Heart right ventricle (tissue), 16 donors: ENCODE data around the gene FLACC1. TPM values are rescaled to one million over a fixed set of nuclear protein-coding genes. Genes with fewer than 3 reads are reported as not detected.

Experiments
- ATAC-seq, 8 donors: fragments of 200-7000 bp; cut with Tn5 transposase; one replicate each; pipeline ENCODE4 v1.9.1; 2020; ENCODE audit warnings: mild to moderate bottlenecking in 8 of 8, moderate library complexity in 8 of 8, moderate number of reproducible peaks in 1 of 8
- DNase-seq, 2 donors: peaks; one replicate each; pipeline ENCODE4 v3.0.0-alpha.2; 2020
- H3K27ac ChIP-seq, 10 donors: fragments of 200-600 bp; sonication (generic) in 2 of 10; one replicate each; pipeline versions ENCODE4 v1.5.0 to v1.8.0; 2020 to 2022; ENCODE audit warnings: mild to moderate bottlenecking in 3 of 10
- H3K27me3 ChIP-seq, 7 donors: fragments of 200-600 bp; one replicate each; pipeline ENCODE4 v1.8.0; 2021 to 2022; ENCODE audit warnings: mild to moderate bottlenecking in 2 of 7
- H3K36me3 ChIP-seq, 9 donors: fragments of 200-600 bp; sonication (generic) in 1 of 9; one replicate each; pipeline versions ENCODE4 v1.5.0 to v1.8.0; 2020 to 2022; ENCODE audit warnings: mild to moderate bottlenecking in 2 of 9
- H3K4me1 ChIP-seq, 9 donors: fragments of 200-600 bp; sonication (generic) in 1 of 9; one replicate each; pipeline versions ENCODE4 v1.5.0 to v1.8.0; 2020 to 2022; ENCODE audit warnings: mild to moderate bottlenecking in 4 of 9
- H3K4me3 ChIP-seq, 10 donors: fragments of 200-600 bp; sonication (generic) in 2 of 10; one replicate each; pipeline versions ENCODE4 v1.5.0 to v1.8.0; 2020 to 2022; ENCODE audit warnings: mild to moderate bottlenecking in 7 of 10, moderate library complexity in 2 of 10
- H3K9me3 ChIP-seq, 11 donors: fragments of 200-600 bp in 10 of 11; sonication (generic) in 2 of 11; one replicate each; pipeline versions ENCODE4 v1.5.0 to v1.8.0; 2013 to 2022; ENCODE audit warnings: mild to moderate bottlenecking in 2 of 11, control low read depth in 1 of 11, moderate library complexity in 1 of 11
- CTCF ChIP-seq, 9 donors: fragments of 200-600 bp; sonication (generic) in 2 of 9; IDR thresholded peaks; one replicate each; pipeline versions ENCODE4 v1.5.0 to v1.8.0; 2021 to 2022; ENCODE audit warnings: antibody characterized with exemption in 9 of 9, mild to moderate bottlenecking in 5 of 9, moderate library complexity in 1 of 9
- WGBS, 2 donors: extraction: QIAGEN DNeasy Blood & Tissue Kit; methylation state at CpG; one replicate each; pipeline ENCODE4 v1.1.7; 2013; ENCODE audit warnings: inconsistent platforms in 1 of 2; 5-methylcytosine and 5-hydroxymethylcytosine counted together
- intact Hi-C, 10 donors: fragments of 100-400 bp; cut with DNase I; formaldehyde crosslinking; loops; one replicate each; pipeline versions ENCODE4 v1.11.1 to v1.14.2; 2022
- long read RNA-seq, 3 donors: library from polyadenylated mRNA; unstranded; transcript quantifications; one replicate each; pipeline ENCODE4 v2.0.0, GENCODE V29; 2020 to 2021
- polyA plus RNA-seq, 2 donors: library from polyadenylated mRNA; stranded (reverse); fragments of 200-250 nt; gene quantifications; one replicate each; pipeline ENCODE4 v1.2.3, GENCODE V29; 2013
- total RNA-seq, 10 donors: library from RNA; stranded (reverse); fragmentation: NEBNext Ultra II Directional in 3 of 10; extraction: Animal tissue kit (Norgen Biotek cat#: 25700) in 3 of 10; gene quantifications; one replicate each; pipeline versions ENCODE4 v1.2.1 to v1.2.4, GENCODE V29; 2021 to 2023
- donor health status: Arrhythmogenic right ventricular cardiomyopathy.
- donor health status: ischemic (EF 13 %, LVEDD 7.1; RV severe dilation, severe dysfunction).
- donor health status: healthy with polysubstance abuse.
- donor health status: DM: no; HTN: yes; CAD: no.
- donor health status: DM: no; HTN: no; CAD: no.
- donor health status: ischemic (EF 25% LVEDD 6.9; RV normal size, moderate dysfunction).
- donor health status: ischemic (EF 25% LVEDD 5.7; RV mildly dilated, moderate dysfunction).
- donor health status: healthy.
- donor health status: DM: yes; HTN: yes; CAD: no.
- donor health status: Ischemic cardiomyopathy.
- donor health status: ischemic (EF 35%, LVEDD 5.7; RV mildly dilated, moderate dysfunction).
- donor health status: nonischemic (EF 11% LVEDD 7.7; RV severe dilation, severe dysfunction).
- donor health status: DM: yes; HTN: yes; CAD: no.
- donor health status: PGD.
- donor health status: ischemic (EF 29% LVEDD 5.4; RV normal size, mild dysfunction).
- donor health status: nonischemic (EF 23%, LVEDD 6.1; RV moderate dilation, normal function).

Gene FLACC1
- total RNA-seq (10 to 100 TPM in 4 of 10 donors, 1 to 10 TPM in 6; 5.6 to 15.9 (median 8.4) TPM), polyA plus RNA-seq (1 to 10 TPM in 1 of 2 donors, under 1 TPM in 1; 0.88 to 6.2 TPM)
- long read RNA-seq, donor 1, partial matches to known transcripts: 0 of 1 reads
- long read RNA-seq, donor 1, other reads (novel, unspliced or antisense): 1 of 1 reads
- long read RNA-seq, donor 2, partial matches to known transcripts: 1 of 4 reads
- long read RNA-seq, donor 2, other reads (novel, unspliced or antisense): 2 of 4 reads
- long read RNA-seq, donor 3, partial matches to known transcripts: 1 of 3 reads
- long read RNA-seq, donor 3, other reads (novel, unspliced or antisense): 2 of 3 reads

DNA sequence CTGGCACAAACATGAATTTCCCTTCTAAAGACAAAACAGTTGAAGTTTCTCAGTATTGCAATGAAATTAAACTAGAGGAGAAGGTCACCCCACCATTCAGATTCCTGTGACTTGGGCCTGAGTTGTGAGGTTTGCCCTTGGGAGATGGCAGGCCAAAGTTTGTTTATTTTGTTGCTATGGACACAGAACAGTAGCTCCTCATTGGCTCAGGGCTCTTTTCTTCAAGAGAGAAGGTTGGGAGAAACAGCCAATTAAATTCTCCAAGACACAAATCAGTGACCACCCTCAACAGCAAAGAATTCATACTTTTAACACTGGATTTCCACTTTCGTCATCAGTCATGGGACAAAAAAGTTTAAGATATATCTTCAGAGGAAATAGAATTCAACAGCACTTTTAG is at the start of gene FLACC1:
Gene FLACC1, minus strand, starts transcription at position 125 of the 400 bp plus-strand sequence. CDS start 5,941 bp downstream, outside the sequence.
- no peaks in the 10 kb centered on the region for H3K27me3 ChIP-seq
- peaks cover 0 to 29% (median 7%) of the 10 kb centered on the region in 9 donors for H3K4me1 ChIP-seq
- peak within 1 kb of the TSS in 6 of 10 donors; percentile 6 to 44 (median 20) for H3K4me3 ChIP-seq
- intact Hi-C loops: no loop called here
- peak in 1 of 2 donors; percentile 77 for DNase-seq
- TF ChIP-seq CTCF (IDR thresholded peaks at IDR 0.05): no peak
- WGBS, 2 donors: 22 to 32% methylated on average over 1 of the region's 1 CpG
- peak within 1 kb of the TSS; percentile 51 to 91 (median 76) for H3K27ac ChIP-seq
- peak; percentile 76 to 96 (median 95) for ATAC-seq
- no peaks in the 10 kb centered on the region for H3K9me3 ChIP-seq
- H3K36me3 ChIP-seq: peaks cover 0 to 35% (median 6%) of the 10 kb centered on the region in 9 donors

DNA sequence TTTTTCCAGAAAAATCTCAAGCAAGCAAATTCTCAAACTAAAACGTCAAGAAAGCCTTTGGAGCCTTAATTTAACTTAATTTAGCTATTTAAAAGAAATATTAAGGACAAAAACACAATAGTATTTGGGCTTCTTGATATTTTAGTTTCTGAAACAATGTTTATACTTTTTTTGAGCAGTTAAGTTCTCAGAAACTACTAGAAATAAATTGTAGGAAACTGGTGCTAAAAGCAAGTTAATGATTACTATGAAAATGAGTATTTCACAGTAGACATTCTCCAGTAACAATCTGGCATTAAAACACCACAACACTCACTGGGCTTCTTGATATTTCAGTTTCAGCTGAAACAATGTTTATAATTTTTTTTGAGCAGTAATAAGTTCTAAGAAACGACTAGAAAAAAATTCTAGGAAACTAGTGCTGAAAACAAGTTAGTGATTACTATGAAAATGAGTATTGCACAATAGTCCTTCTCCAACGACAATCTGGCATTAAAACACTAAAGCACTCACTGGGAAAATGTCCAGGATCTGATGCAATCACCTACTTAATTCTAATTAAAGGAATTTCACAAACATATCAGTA is 49.0 kb upstream of the FLACC1 start:
- Histone ChIP-seq H3K27me3 (no peaks in the 10 kb centered on the region), H3K36me3 (peaks cover 0 to 10% (median 0%) of the 10 kb centered on the region in 9 donors), H3K9me3 (no peaks in the 10 kb centered on the region), H3K4me1 (peaks cover 0 to 95% (median 60%) of the 10 kb centered on the region in 9 donors), H3K27ac (peak overlapping the region; percentile 54 to 87 (median 73)), H3K4me3 (peak overlapping the region; percentile 2 to 40 (median 30))
- TF ChIP-seq CTCF (IDR thresholded peaks at IDR 0.05): no peak
- DNase-seq (peak in 1 of 2 donors; percentile 61), ATAC-seq (peak in 7 of 8 donors; percentile 29 to 68 (median 52))
- 20 to 24% methylated on average over 3 of the region's 3 CpGs for WGBS, 2 donors
- intact Hi-C loops: loop anchor here in 1 of 10 donors (2.0 to 10.0 kb wide), 2 partner anchors 45 to 239 kb away; partner anchors contain the start of genes STRADB, TMEM237 and TRAK2

DNA sequence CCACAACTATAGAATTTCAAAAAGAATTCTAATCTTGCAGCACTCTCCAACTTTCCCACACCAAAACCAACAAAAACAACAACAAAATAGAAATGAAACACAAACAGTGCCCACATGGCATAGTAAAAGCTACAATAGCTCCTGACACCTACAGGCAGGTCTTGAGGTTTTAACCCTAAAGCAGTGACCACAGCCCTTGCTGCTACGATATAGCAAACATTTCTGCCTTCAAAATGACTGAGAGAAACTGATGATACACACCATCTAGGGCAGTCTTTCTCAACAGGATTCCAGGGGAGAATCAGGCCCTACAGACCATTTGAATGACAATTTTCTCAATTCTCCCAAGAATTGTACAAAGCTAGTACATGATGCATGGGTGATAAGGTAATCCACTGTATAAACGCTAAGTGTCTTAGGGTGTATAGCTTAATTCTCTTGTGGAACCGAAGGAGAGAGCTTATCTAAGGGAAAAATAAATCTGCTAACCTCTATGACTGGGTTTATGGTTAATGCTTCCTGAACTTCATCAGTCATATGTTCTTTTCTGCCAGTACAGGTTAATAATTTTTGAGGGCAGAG is 47.6 kb upstream of the FLACC1 start:
- no peaks in the 10 kb centered on the region for H3K27me3 ChIP-seq
- no peaks in the 10 kb centered on the region for H3K9me3 ChIP-seq
- DNase-seq (no peak), ATAC-seq (peak in 2 of 8 donors; percentile 13 to 36)
- 74 to 85% methylated on average over 3 of the region's 3 CpGs for WGBS, 2 donors
- H3K4me3 ChIP-seq: peak overlapping the region in 2 of 10 donors; percentile 22 to 30
- H3K4me1 ChIP-seq: peaks cover 0 to 92% (median 64%) of the 10 kb centered on the region in 9 donors
- intact Hi-C loops: loop anchor here in 3 of 10 donors (2.0 to 10.0 kb wide), 2 partner anchors 46 to 240 kb away; partner anchors contain the start of genes STRADB (in 2 of the 3), TRAK2 (in 2 of the 3) and TMEM237 (in 1 of the 3)
- H3K36me3 ChIP-seq: peaks cover 0 to 19% (median 0%) of the 10 kb centered on the region in 9 donors
- no peak for TF ChIP-seq CTCF (IDR thresholded peaks at IDR 0.05)
- H3K27ac ChIP-seq: peak overlapping the region in 7 of 10 donors; percentile 9 to 87 (median 73)

DNA sequence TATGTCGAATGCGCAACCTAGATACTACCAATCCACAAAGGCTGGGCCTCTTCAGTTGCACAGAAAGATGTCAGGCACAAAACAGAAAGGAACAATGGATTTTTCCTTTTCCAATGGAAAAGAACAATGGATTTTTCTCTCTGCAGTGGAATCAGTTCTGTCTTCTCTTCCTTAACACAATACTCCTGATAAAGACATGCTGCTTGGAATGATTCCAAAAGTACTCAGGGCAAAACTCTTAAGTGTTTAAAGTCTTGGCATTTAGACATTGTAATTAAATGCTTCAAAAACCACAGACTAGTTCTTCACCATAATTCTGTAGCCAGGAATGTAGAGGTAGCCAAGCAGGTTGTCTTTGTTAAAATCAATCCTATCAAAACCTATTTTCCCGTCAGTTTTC is 46.7 kb upstream of the FLACC1 start:
- peaks cover 0 to 28% (median 4%) of the 10 kb centered on the region in 9 donors for H3K36me3 ChIP-seq
- peak in 1 of 8 donors; percentile 6 for ATAC-seq
- no peak for TF ChIP-seq CTCF (IDR thresholded peaks at IDR 0.05)
- WGBS, 2 donors: 65 to 68% methylated on average over 3 of the region's 3 CpGs
- no peaks in the 10 kb centered on the region for H3K9me3 ChIP-seq
- H3K4me1 ChIP-seq: peaks cover 0 to 84% (median 57%) of the 10 kb centered on the region in 9 donors
- intact Hi-C loops: loop anchor here in 4 of 10 donors (1.0 to 10.0 kb wide), 3 partner anchors 47 to 241 kb away; partner anchors contain the start of genes STRADB (in 3 of the 4), TRAK2 (in 3 of the 4) and TMEM237 (in 1 of the 4)
- H3K27ac ChIP-seq: peak overlapping the region in 8 of 10 donors; percentile 2 to 87 (median 44)
- DNase-seq: no peak
- H3K27me3 ChIP-seq: no peaks in the 10 kb centered on the region
- H3K4me3 ChIP-seq: peak overlapping the region in 1 of 10 donors; percentile 3
